HG03432 (cell line): ENCODE measurements around the gene CHMP2B.

Source experiments
- ATAC-seq: cut with Tn5 transposase; IDR thresholded peaks from one replicate; pipeline ENCODE4 v1.9.1; 2021; ENCODE audit warnings: mild to moderate bottlenecking, moderate library complexity; ENCODE audit not compliant: unreplicated experiment

CHMP2B gene

GRCh38 chr3:87227104-87227834, at the start of gene CHMP2B:
Gene CHMP2B, plus strand, starts transcription at chr3:87227309. Its CDS starts 214 bp downstream, at chr3:87227523.
- ATAC-seq, result peak; percentile 98

GRCh38 chr3:87179642-87180041, 47.5 kb upstream of the CHMP2B start:
- no peak for ATAC-seq

- no peak for ATAC-seq
These were observed 45.6 kb upstream of the CHMP2B start for GRCh38 chr3:87181551-87181950.

- ATAC-seq, result no peak
These were observed 45.1 kb upstream of the CHMP2B start for GRCh38 chr3:87182023-87182422.

GRCh38 chr3:87186608-87187159, 40.4 kb upstream of the CHMP2B start:
- ATAC-seq, result no peak

- ATAC-seq, result no peak
These were observed 35.9 kb upstream of the CHMP2B start for GRCh38 chr3:87191175-87191574.

- ATAC-seq, result no peak
These were observed 35.5 kb upstream of the CHMP2B start for GRCh38 chr3:87191641-87192040.

GRCh38 chr3:87196879-87197278, 30.2 kb upstream of the CHMP2B start:
- ATAC-seq, result no peak

GRCh38 chr3:87197531-87197930, 29.6 kb upstream of the CHMP2B start:
- ATAC-seq, result no peak

- no peak for ATAC-seq
These were observed 28.3 kb upstream of the CHMP2B start for GRCh38 chr3:87198774-87199173.

- ATAC-seq, result no peak
These were observed 27.5 kb upstream of the CHMP2B start for GRCh38 chr3:87199628-87200027.

GRCh38 chr3:87200060-87200647, 27.0 kb upstream of the CHMP2B start:
- ATAC-seq, result no peak

GRCh38 chr3:87201727-87202126, 25.4 kb upstream of the CHMP2B start:
- no peak for ATAC-seq

GRCh38 chr3:87203809-87204208, 23.3 kb upstream of the CHMP2B start:
- no peak for ATAC-seq

- ATAC-seq, result no peak
These were observed 21.0 kb upstream of the CHMP2B start for GRCh38 chr3:87206070-87206469.

- ATAC-seq, result no peak
These were observed 20.5 kb upstream of the CHMP2B start for GRCh38 chr3:87206635-87207034.

- no peak for ATAC-seq
These were observed 19.6 kb upstream of the CHMP2B start for GRCh38 chr3:87207460-87207859.

GRCh38 chr3:87209111-87209510, 18.0 kb upstream of the CHMP2B start:
- ATAC-seq, result no peak

- ATAC-seq, result no peak
These were observed 8.5 kb upstream of the CHMP2B start for GRCh38 chr3:87218560-87218959.

GRCh38 chr3:87219611-87220010, 7.5 kb upstream of the CHMP2B start:
- no peak for ATAC-seq

- no peak for ATAC-seq
These were observed 1.4 kb upstream of the CHMP2B start for GRCh38 chr3:87225659-87226058.

- peak; percentile 0 for ATAC-seq
These were observed 681 bp downstream of the CHMP2B start for GRCh38 chr3:87227835-87228144.

GRCh38 chr3:87228316-87228715, 1.2 kb downstream of the CHMP2B start:
- no peak for ATAC-seq
